Erythroblast (primary cell): ENCODE results near the gene TEDC1.
"Not testable (repeated sequence)": the region's sequence is repeated elsewhere in the genome, so short reads cannot be mapped to it uniquely, and the experiment has no call there.

Experiments
- GATA1 ChIP-seq: IDR thresholded peaks from 2 replicates; pipeline ENCODE4 v1.6.1; 2011; ENCODE audit warnings: low read depth, mild to moderate bottlenecking, control low read depth, low read length, moderate library complexity
- POLR2A ChIP-seq: IDR thresholded peaks from 2 replicates; pipeline ENCODE4 v1.6.1; 2011; ENCODE audit warnings: mild to moderate bottlenecking, low read length

DNA sequence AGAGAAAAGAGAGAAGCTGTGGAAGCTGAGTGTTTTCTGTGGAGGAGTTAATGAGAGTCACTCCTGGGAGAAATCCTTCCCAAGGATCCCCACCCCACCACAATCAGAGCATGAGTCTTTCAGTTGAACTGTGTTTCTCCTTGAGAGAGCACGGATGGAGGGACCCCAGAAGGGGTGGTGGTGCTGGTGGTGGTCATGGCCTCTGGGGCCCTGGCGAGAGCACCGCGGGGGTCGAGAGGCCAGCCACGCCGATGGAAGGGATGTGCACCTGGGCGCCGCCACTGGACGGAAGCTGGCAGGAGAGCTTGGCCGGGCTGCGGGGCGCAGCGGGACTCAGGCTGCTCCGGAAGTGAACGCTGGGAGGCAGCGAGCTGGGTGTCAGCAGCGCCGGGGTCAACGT, 55.4 kb downstream of the TEDC1 start:
- not testable (repeated sequence) for TF ChIP-seq POLR2A, GATA1
